H9 (cell line): ENCODE measurements around the gene MEDAG. TPM values are rescaled to one million over a fixed set of nuclear protein-coding genes. Genes with fewer than 3 reads are reported as not detected.

Experiments
- DNase-seq: peaks from one replicate; pipeline ENCODE4 v3.0.0-alpha.2; 2017
- H2AFZ ChIP-seq: one replicate; pipeline ENCODE4 v1.6.1; 2013; ENCODE audit warnings: mild to moderate bottlenecking, low read length, control low read depth, moderate library complexity
- H2AK5ac ChIP-seq: 2 replicates; pipeline ENCODE4 v1.6.1; 2013; ENCODE audit warnings: low read length, control low read depth, mixed read lengths; ENCODE audit not compliant: insufficient read length
- H2BK120ac ChIP-seq: one replicate; pipeline ENCODE4 v1.6.1; 2013; ENCODE audit warnings: low read depth, mild to moderate bottlenecking, low read length, control low read depth, inconsistent platforms; ENCODE audit not compliant: poor library complexity, severe bottlenecking
- H2BK12ac ChIP-seq: 2 replicates; pipeline ENCODE4 v1.6.1; 2013; ENCODE audit warnings: low read length, control low read depth, mixed read lengths, low read depth; ENCODE audit not compliant: insufficient read length
- H2BK15ac ChIP-seq: 2 replicates; pipeline ENCODE4 v1.6.1; 2013; ENCODE audit warnings: low read depth, low read length, control low read depth
- H2BK20ac ChIP-seq: one replicate; pipeline ENCODE4 v1.6.1; 2013; ENCODE audit warnings: low read depth, mild to moderate bottlenecking, low read length, control low read depth, inconsistent platforms; ENCODE audit not compliant: poor library complexity, severe bottlenecking
- H2BK5ac ChIP-seq: 2 replicates; pipeline ENCODE4 v1.6.1; 2013; ENCODE audit warnings: low read length, control low read depth, mixed read lengths; ENCODE audit not compliant: insufficient read length
- H3K14ac ChIP-seq: 2 replicates; pipeline ENCODE4 v1.6.1; 2013; ENCODE audit warnings: low read length, control low read depth; ENCODE audit not compliant: insufficient read depth
- H3K18ac ChIP-seq: 2 replicates; pipeline ENCODE4 v1.6.1; 2013; ENCODE audit warnings: low read depth, mild to moderate bottlenecking, mixed read lengths, low read length, control low read depth; ENCODE audit not compliant: insufficient read length
- H3K23ac ChIP-seq: 2 replicates; pipeline ENCODE4 v1.6.1; 2013; ENCODE audit warnings: low read length, control low read depth, mixed read lengths, low read depth; ENCODE audit not compliant: insufficient read length
- H3K23me2 ChIP-seq: 2 replicates; pipeline ENCODE4 v1.6.1; 2013; ENCODE audit warnings: low read depth, mild to moderate bottlenecking, mixed read lengths, low read length, control low read depth; ENCODE audit not compliant: insufficient read length, poor library complexity, severe bottlenecking
- H3K27ac ChIP-seq: 2 replicates; pipeline ENCODE4 v1.5.1; 2013; ENCODE audit warnings: low read length, control low read depth, mixed read lengths, low read depth; ENCODE audit not compliant: insufficient read length
- H3K27me3 ChIP-seq: 2 replicates; pipeline ENCODE4 v1.6.1; 2013; ENCODE audit warnings: low read length, control low read depth, inconsistent platforms; ENCODE audit not compliant: insufficient read depth
- H3K4ac ChIP-seq: 2 replicates; pipeline ENCODE4 v1.6.1; 2013; ENCODE audit warnings: low read depth, mild to moderate bottlenecking, control low read depth, inconsistent platforms, low read length, moderate library complexity
- H3K4me1 ChIP-seq: 2 replicates; pipeline ENCODE4 v1.6.1; 2013; ENCODE audit warnings: low read length, control low read depth, inconsistent platforms; ENCODE audit not compliant: insufficient read depth
- H3K4me2 ChIP-seq: 2 replicates; pipeline ENCODE4 v1.6.1; 2013; ENCODE audit warnings: low read length, control low read depth, mixed read lengths; ENCODE audit not compliant: insufficient read length, insufficient read depth
- H3K56ac ChIP-seq: 2 replicates; pipeline ENCODE4 v1.6.1; 2013; ENCODE audit warnings: low read depth, mild to moderate bottlenecking, mixed read lengths, low read length, control low read depth; ENCODE audit not compliant: insufficient read length
- H3K79me1 ChIP-seq: 2 replicates; pipeline ENCODE4 v1.6.1; 2013; ENCODE audit warnings: low read depth, mild to moderate bottlenecking, moderate library complexity, low read length, control low read depth, inconsistent platforms; ENCODE audit not compliant: insufficient read depth, poor library complexity, severe bottlenecking
- H3K79me2 ChIP-seq: 2 replicates; pipeline ENCODE4 v1.6.1; 2013; ENCODE audit warnings: low read length, control low read depth, inconsistent platforms; ENCODE audit not compliant: insufficient read depth
- H3K9ac ChIP-seq: 2 replicates; pipeline ENCODE4 v1.6.1; 2013; ENCODE audit warnings: low read length, control low read depth, mixed read lengths; ENCODE audit not compliant: insufficient read length; ENCODE audit errors: extremely low read depth
- H3K9me3 ChIP-seq: one replicate; pipeline ENCODE4 v1.6.1; 2013; ENCODE audit warnings: low read depth, low read length, inconsistent platforms; ENCODE audit not compliant: control insufficient read depth
- H3T11ph ChIP-seq: one replicate; pipeline ENCODE4 v1.6.1; 2013; ENCODE audit warnings: mild to moderate bottlenecking, low read length, control low read depth, inconsistent platforms
- H4K20me1 ChIP-seq: one replicate; pipeline ENCODE4 v1.6.1; 2013; ENCODE audit not compliant: control insufficient read depth, insufficient read length, insufficient read depth
- H4K5ac ChIP-seq: 2 replicates; pipeline ENCODE4 v1.6.1; 2013; ENCODE audit warnings: low read depth, mild to moderate bottlenecking, mixed read lengths, low read length, control low read depth; ENCODE audit not compliant: insufficient read length
- H4K8ac ChIP-seq: replicated peaks from 2 replicates; pipeline ENCODE4 v1.6.1; 2013; ENCODE audit warnings: low read length, control low read depth, mixed read lengths, low read depth; ENCODE audit not compliant: insufficient read length
- H4K91ac ChIP-seq: 2 replicates; pipeline ENCODE4 v1.6.1; 2013; ENCODE audit warnings: low read depth, mild to moderate bottlenecking, moderate library complexity, mixed read lengths, low read length, control low read depth; ENCODE audit not compliant: insufficient read length
- H3K27ac Mint-ChIP-seq, 3 experiments: 2 replicates in 2 of 3; 3 replicates in 1 of 3; pipeline ENCODE4 v1.8.0; 2020 to 2021; ENCODE audit warnings: mixed read lengths in 3 of 3, mild to moderate bottlenecking in 1 of 3, moderate library complexity in 1 of 3
- H3K27me3 Mint-ChIP-seq: 2 replicates; pipeline ENCODE4 v1.8.0; 2021; ENCODE audit warnings: low read depth, mild to moderate bottlenecking, moderate library complexity, mixed read lengths
- H3K36me3 Mint-ChIP-seq, 3 experiments: 2 replicates in 2 of 3; 3 replicates in 1 of 3; pipeline ENCODE4 v1.8.0; 2020 to 2021; ENCODE audit warnings: low read depth in 3 of 3, mixed read lengths in 3 of 3; ENCODE audit not compliant: insufficient read depth in 1 of 3
- H3K4me1 Mint-ChIP-seq, 2 experiments: 2 replicates each; pipeline ENCODE4 v1.8.0; 2020; ENCODE audit warnings: mixed read lengths in 2 of 2
- H3K4me3 Mint-ChIP-seq, 2 experiments: 2 replicates in 1 of 2; 3 replicates in 1 of 2; pipeline ENCODE4 v1.8.0; 2020 to 2021; ENCODE audit warnings: mild to moderate bottlenecking in 2 of 2, mixed read lengths in 2 of 2, moderate library complexity in 1 of 2
- H3K9me3 Mint-ChIP-seq, 2 experiments: 2 replicates in 1 of 2; 3 replicates in 1 of 2; pipeline ENCODE4 v1.8.0; 2020; ENCODE audit warnings: mild to moderate bottlenecking in 2 of 2, mixed read lengths in 2 of 2, moderate library complexity in 1 of 2
- WGBS: extraction: QIAGEN DNeasy Blood & Tissue Kit; methylation state at CpG from one replicate; pipeline ENCODE4 v1.1.7; 2013; ENCODE audit warnings: missing lambda C conversion rate, low lambda C conversion rate, mixed read lengths; ENCODE audit not compliant: insufficient read length; ENCODE audit errors: extremely low coverage; 5-methylcytosine and 5-hydroxymethylcytosine counted together
- total RNA-seq: library from RNA; stranded (reverse); gene quantifications from 2 replicates; pipeline ENCODE4 v1.2.1, GENCODE V29; 2021
- TF ChIP-seq, protein P1 (sequence below): fragments of 200-600 bp; sonication (generic); conservative IDR thresholded peaks from 3 replicates; pipeline ENCODE4 v1.8.0; 2021; ENCODE audit warnings: antibody characterized with exemption, mild to moderate bottlenecking

The MEDAG gene
- total RNA-seq, 1 experiment from 2014 or later, result 0.87 TPM

DNA sequence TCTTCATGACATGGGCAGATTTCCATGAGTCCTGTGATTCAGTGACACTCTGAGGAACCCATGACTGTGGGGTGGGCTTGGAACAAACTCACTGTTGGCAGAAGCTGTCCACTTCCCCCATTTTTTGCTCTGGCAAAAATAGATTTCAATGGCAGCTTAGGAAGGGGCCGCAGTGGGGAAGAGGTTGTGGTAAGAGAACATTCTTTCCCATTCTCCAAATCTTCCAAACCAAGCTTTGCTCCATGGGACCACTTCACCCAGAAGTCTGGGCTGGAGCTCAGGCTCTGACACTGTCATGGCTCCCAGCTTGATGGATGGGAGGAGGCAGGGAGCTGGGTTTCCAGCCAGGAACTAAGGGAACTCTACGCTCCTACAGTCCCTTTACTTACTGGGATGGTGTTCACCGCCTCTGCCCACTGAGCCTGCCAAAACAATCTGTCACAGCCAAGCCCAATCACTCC lies 24.9 kb upstream of the MEDAG start:
- H3K27me3 ChIP-seq, result no peaks in the 10 kb centered on the region
- no peak overlapping the region for H2BK15ac ChIP-seq
- WGBS, result no CpG with 5 or more reads among the region's 3 CpGs
- H3K23ac ChIP-seq, result no peak overlapping the region
- Mint-ChIP-seq H3K36me3 (peaks cover 18 to 36% (median 22%) of the 10 kb centered on the region in 3 experiments), H3K4me3 (no peak overlapping the region), H3K27ac (no peak overlapping the region), H3K9me3 (peaks cover 10% of the 10 kb centered on the region in 2 experiments; a peak in 4 of 5 replicates), H3K27me3 (no peaks in the 10 kb centered on the region; the same call in 1 of the 2 replicates), H3K4me1 (peaks cover 16 to 25% of the 10 kb centered on the region in 2 experiments)
- H2BK12ac ChIP-seq, result no peak overlapping the region
- H2AFZ ChIP-seq, result no peak overlapping the region
- H2BK120ac ChIP-seq, result no peak overlapping the region
- no peak overlapping the region for H4K91ac ChIP-seq
- H3K79me2 ChIP-seq, result no peaks in the 10 kb centered on the region
- H3K9ac ChIP-seq, result no peak overlapping the region
- no peak for DNase-seq
- H3K4me1 ChIP-seq, result no peaks in the 10 kb centered on the region
- TF ChIP-seq, protein P1, sequence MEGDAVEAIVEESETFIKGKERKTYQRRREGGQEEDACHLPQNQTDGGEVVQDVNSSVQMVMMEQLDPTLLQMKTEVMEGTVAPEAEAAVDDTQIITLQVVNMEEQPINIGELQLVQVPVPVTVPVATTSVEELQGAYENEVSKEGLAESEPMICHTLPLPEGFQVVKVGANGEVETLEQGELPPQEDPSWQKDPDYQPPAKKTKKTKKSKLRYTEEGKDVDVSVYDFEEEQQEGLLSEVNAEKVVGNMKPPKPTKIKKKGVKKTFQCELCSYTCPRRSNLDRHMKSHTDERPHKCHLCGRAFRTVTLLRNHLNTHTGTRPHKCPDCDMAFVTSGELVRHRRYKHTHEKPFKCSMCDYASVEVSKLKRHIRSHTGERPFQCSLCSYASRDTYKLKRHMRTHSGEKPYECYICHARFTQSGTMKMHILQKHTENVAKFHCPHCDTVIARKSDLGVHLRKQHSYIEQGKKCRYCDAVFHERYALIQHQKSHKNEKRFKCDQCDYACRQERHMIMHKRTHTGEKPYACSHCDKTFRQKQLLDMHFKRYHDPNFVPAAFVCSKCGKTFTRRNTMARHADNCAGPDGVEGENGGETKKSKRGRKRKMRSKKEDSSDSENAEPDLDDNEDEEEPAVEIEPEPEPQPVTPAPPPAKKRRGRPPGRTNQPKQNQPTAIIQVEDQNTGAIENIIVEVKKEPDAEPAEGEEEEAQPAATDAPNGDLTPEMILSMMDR, result no peak
- H3K9me3 ChIP-seq, result no peaks in the 10 kb centered on the region
- no peak overlapping the region for H3K4ac ChIP-seq
- H4K5ac ChIP-seq, result no peak overlapping the region
- H3T11ph ChIP-seq, result no peak overlapping the region
- no peak overlapping the region for H3K18ac ChIP-seq
- no peak overlapping the region for H3K56ac ChIP-seq
- H4K8ac ChIP-seq, result no peak overlapping the region
- no peaks in the 10 kb centered on the region for H4K20me1 ChIP-seq
- no peak overlapping the region for H3K27ac ChIP-seq
- no peak overlapping the region for H2BK20ac ChIP-seq
- no peaks in the 10 kb centered on the region for H3K79me1 ChIP-seq
- H3K4me2 ChIP-seq, result no peak overlapping the region
- no peaks in the 10 kb centered on the region for H3K23me2 ChIP-seq
- no peak overlapping the region for H3K14ac ChIP-seq
- no peak overlapping the region for H2AK5ac ChIP-seq
- no peak overlapping the region for H2BK5ac ChIP-seq
